Nephron progenitor cell (in vitro differentiated cells): ENCODE data around the gene SUN2.

ENCODE experiments used
- DNase-seq: peaks from one replicate; pipeline ENCODE4 v3.0.0; 2021
- H3K27ac Mint-ChIP-seq: 2 replicates; pipeline ENCODE4 v1.8.0; 2021; ENCODE audit warnings: mild to moderate bottlenecking, moderate library complexity, mixed read lengths
- H3K27me3 Mint-ChIP-seq: 2 replicates; pipeline ENCODE4 v1.8.0; 2021; ENCODE audit warnings: mild to moderate bottlenecking, low read depth, mixed read lengths; ENCODE audit not compliant: poor library complexity
- H3K36me3 Mint-ChIP-seq: 2 replicates; pipeline ENCODE4 v1.8.0; 2021; ENCODE audit warnings: low read depth, mixed read lengths
- H3K4me1 Mint-ChIP-seq: 2 replicates; pipeline ENCODE4 v1.8.0; 2021; ENCODE audit warnings: mixed read lengths
- H3K4me3 Mint-ChIP-seq: 2 replicates; pipeline ENCODE4 v1.8.0; 2021; ENCODE audit warnings: mild to moderate bottlenecking, moderate library complexity, mixed read lengths
- H3K9me3 Mint-ChIP-seq: 2 replicates; pipeline ENCODE4 v1.8.0; 2021; ENCODE audit warnings: mild to moderate bottlenecking, moderate library complexity, mixed read lengths
- TF ChIP-seq, protein P1 (sequence below): fragments of 200-600 bp; sonication (generic); IDR thresholded peaks from 2 replicates; pipeline ENCODE4 v1.5.0; 2021; ENCODE audit warnings: antibody characterized with exemption

The SUN2 gene

DNA sequence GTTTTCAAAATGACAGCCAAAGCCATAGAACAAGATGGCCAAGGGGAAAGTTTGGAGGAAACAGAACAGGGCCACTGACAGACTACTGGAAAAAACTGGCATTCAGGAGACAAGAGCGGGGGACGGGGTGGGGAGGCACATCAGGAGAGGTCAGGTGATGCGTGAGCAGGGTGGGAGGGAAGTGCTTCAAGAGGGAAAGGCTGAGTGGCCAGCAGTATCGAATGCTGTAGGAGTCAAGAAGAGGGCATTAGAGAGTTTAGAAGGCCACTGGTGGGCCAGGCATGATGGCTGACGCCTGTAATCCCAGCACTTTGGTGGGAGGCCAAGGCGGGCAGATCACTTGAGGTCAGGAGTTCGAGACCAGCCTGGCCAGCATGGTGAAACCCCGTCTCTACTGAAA, 41.9 kb downstream of the SUN2 start:
- Mint-ChIP-seq H3K27me3 (peaks cover 4% of the 10 kb centered on the region), H3K27ac (peak overlapping the region; percentile 47), H3K4me3 (peak overlapping the region; percentile 5), H3K9me3 (no peaks in the 10 kb centered on the region), H3K4me1 (peaks cover 63% of the 10 kb centered on the region), H3K36me3 (peaks cover 39% of the 10 kb centered on the region)
- TF ChIP-seq, protein P1, sequence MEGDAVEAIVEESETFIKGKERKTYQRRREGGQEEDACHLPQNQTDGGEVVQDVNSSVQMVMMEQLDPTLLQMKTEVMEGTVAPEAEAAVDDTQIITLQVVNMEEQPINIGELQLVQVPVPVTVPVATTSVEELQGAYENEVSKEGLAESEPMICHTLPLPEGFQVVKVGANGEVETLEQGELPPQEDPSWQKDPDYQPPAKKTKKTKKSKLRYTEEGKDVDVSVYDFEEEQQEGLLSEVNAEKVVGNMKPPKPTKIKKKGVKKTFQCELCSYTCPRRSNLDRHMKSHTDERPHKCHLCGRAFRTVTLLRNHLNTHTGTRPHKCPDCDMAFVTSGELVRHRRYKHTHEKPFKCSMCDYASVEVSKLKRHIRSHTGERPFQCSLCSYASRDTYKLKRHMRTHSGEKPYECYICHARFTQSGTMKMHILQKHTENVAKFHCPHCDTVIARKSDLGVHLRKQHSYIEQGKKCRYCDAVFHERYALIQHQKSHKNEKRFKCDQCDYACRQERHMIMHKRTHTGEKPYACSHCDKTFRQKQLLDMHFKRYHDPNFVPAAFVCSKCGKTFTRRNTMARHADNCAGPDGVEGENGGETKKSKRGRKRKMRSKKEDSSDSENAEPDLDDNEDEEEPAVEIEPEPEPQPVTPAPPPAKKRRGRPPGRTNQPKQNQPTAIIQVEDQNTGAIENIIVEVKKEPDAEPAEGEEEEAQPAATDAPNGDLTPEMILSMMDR: no peak
- DNase-seq: no peak

DNA sequence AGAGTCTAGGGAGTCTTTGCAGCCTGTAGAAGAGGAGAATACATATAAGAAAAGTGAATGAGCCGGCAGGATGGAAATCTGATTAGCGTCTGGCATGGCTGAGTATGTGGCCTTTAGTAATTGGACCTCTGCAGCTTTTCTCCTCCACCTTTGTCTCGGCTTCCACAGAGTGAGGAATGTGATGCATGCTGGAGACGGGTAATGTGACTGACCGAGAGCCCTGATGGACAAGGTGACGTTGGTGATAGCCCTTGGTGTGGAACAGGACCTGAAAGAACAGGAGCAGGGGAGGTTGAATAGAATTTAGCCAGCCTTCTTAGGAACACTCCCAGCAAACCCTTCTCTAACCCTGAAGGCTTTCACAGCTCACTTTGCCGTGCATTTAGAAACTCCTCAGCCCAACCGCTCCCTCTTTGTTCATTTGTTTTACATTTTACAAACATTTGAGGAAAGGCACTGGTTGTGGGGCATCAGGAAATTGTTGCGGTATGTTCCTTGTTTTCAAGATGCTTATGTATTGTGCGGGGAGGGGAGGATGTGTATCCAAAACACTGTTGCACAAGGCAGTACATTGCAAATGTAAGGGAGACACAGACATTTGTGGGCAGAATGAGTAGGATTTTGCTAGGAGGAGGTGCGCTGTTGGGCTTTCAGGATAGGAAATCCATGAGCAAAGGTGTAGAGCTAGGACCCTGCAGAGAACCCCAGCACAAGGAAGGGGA, 43.2 kb downstream of the SUN2 start:
- TF ChIP-seq, protein P1: no peak
- peak overlapping the region; percentile 54 for H3K4me3 Mint-ChIP-seq
- no peak for DNase-seq
- no peaks in the 10 kb centered on the region for H3K9me3 Mint-ChIP-seq
- peak overlapping the region; percentile 80 for H3K27ac Mint-ChIP-seq
- H3K27me3 Mint-ChIP-seq: peaks cover 4% of the 10 kb centered on the region
- H3K36me3 Mint-ChIP-seq: peaks cover 33% of the 10 kb centered on the region
- H3K4me1 Mint-ChIP-seq: peaks cover 67% of the 10 kb centered on the region

DNA sequence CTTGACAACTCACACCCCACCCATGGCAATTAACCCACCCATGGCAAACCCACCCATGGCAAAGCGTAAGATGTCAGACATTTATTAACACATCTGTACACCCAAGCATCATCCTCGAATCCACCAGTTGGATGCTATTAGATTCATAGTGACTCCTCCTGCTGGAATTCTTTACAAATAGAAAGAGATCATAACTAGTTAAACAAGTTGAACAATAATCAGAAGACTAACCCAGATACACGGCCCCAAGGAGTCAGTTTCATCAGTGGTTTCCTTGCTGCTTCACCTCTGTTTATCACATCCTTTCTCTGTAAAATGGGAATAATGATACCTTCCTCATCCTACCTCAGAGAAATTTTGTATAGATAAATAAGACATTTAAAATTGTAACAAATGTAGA, 44.9 kb downstream of the SUN2 start:
- no peaks in the 10 kb centered on the region for H3K9me3 Mint-ChIP-seq
- TF ChIP-seq, protein P1: no peak
- no peak for DNase-seq
- peaks cover 18% of the 10 kb centered on the region for H3K36me3 Mint-ChIP-seq
- H3K4me3 Mint-ChIP-seq: no peak overlapping the region
- H3K4me1 Mint-ChIP-seq: peaks cover 68% of the 10 kb centered on the region
- no peak overlapping the region for H3K27ac Mint-ChIP-seq
- peaks cover 4% of the 10 kb centered on the region for H3K27me3 Mint-ChIP-seq

DNA sequence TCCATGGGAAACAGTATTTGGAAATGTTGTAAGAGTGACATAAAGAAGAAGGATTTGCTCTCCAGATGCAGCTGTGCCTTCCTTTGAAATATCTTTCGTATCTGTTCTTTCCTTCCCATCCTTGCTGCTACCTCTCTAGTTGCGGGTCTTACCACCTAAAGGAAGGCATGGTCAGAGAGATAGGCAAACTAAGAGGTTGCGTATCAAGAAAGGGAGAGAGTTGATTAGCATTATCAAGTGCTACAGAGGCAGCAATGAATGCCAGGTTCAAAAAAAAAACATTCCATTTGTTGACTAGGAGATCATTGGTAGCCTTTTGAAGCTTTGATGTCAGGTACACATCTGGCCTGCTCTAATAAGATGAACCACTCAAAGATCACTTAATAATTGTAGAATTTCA, 45.4 kb downstream of the SUN2 start:
- DNase-seq: no peak
- H3K27me3 Mint-ChIP-seq: peaks cover 4% of the 10 kb centered on the region
- H3K27ac Mint-ChIP-seq: no peak overlapping the region
- H3K9me3 Mint-ChIP-seq: no peaks in the 10 kb centered on the region
- H3K36me3 Mint-ChIP-seq: peaks cover 18% of the 10 kb centered on the region
- no peak overlapping the region for H3K4me3 Mint-ChIP-seq
- peaks cover 64% of the 10 kb centered on the region for H3K4me1 Mint-ChIP-seq
- TF ChIP-seq, protein P1: no peak

DNA sequence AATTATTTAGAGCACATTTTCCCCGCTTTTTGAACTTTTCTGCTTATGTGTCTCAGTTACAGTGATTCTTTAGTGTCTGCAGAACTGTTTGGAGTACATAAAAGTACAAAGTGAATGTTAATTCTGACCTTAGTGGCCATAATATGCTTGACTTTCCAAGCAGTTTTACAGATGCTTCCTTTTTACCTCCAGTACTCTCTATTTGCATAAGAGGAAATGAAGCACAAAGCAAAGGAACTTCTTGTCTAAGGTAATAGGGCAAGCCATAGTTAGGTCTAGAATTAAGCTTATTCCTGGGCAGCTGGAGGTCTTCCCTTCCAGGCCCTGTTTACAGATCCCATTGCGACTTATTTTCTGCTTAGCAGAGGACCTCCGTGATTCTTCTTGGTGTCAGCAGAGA, 46.5 kb downstream of the SUN2 start:
- no peak overlapping the region for H3K4me3 Mint-ChIP-seq
- no peaks in the 10 kb centered on the region for H3K9me3 Mint-ChIP-seq
- H3K4me1 Mint-ChIP-seq: peaks cover 64% of the 10 kb centered on the region
- H3K27me3 Mint-ChIP-seq: peaks cover 4% of the 10 kb centered on the region
- DNase-seq: no peak
- peaks cover 18% of the 10 kb centered on the region for H3K36me3 Mint-ChIP-seq
- no peak overlapping the region for H3K27ac Mint-ChIP-seq
- TF ChIP-seq, protein P1: no peak

DNA sequence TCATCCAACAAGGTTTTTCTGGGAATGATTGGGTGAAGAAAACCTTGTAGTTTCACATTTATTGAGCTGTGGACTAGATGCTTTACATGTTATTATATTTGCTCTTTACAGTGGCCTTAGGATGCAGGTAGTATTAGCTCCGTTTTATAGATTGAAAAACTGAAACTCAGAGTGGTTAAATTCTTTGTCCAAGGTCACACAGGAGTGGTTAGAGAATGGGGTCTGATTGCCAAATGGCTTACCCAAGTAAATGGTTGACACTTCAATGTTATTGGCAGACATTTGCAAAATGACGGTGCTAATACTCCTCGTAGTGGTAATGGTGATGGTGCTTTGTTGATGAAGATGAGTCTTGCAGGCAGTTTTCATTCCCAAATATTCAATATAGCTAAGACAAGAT, 47.8 kb downstream of the SUN2 start:
- H3K4me3 Mint-ChIP-seq: peak overlapping the region; percentile 94
- H3K4me1 Mint-ChIP-seq: peaks cover 57% of the 10 kb centered on the region
- H3K27me3 Mint-ChIP-seq: no peaks in the 10 kb centered on the region
- TF ChIP-seq, protein P1: no peak
- peaks cover 18% of the 10 kb centered on the region for H3K36me3 Mint-ChIP-seq
- no peak for DNase-seq
- no peak overlapping the region for H3K27ac Mint-ChIP-seq
- no peaks in the 10 kb centered on the region for H3K9me3 Mint-ChIP-seq
